ENCODE measurements around the gene CROCC2. TPM values are rescaled to one million over a fixed set of nuclear protein-coding genes. Genes with fewer than 3 reads are reported as not detected.
A peak's percentile ranks its signal among the peaks of the same experiment; 100 is the strongest.

Gene CROCC2
- total and polyA plus RNA-seq, 7 donors, result under 0.01 to 0.09 TPM; not detected in 5

GRCh38 chr2:240918258-240919091 lies 12.3 kb downstream of the CROCC2 start:
- Histone ChIP-seq H3K27me3 (peaks cover 8 to 33% (median 24%) of the 10 kb centered on the region in 3 donors), H3K27ac (no peak overlapping the region), H3K36me3 (no peaks in the 10 kb centered on the region), H3K4me3 (no peak overlapping the region), H3K9me3 (no peaks in the 10 kb centered on the region), H3K4me1 (peaks cover 0 to 25% (median 14%) of the 10 kb centered on the region in 4 donors)
- intact Hi-C loops (cut with DNase I), result no loop called here
- WGBS, 2 donors, result 76 to 88% methylated on average over 36 of the region's 36 CpGs
- DNase-seq, result peak; percentile 51
- TF ChIP-seq POLR2A (IDR thresholded peaks at IDR 0.05), result no peak
- no peak for TF ChIP-seq EP300 (IDR thresholded peaks at IDR 0.05)
- TF ChIP-seq, protein P1, sequence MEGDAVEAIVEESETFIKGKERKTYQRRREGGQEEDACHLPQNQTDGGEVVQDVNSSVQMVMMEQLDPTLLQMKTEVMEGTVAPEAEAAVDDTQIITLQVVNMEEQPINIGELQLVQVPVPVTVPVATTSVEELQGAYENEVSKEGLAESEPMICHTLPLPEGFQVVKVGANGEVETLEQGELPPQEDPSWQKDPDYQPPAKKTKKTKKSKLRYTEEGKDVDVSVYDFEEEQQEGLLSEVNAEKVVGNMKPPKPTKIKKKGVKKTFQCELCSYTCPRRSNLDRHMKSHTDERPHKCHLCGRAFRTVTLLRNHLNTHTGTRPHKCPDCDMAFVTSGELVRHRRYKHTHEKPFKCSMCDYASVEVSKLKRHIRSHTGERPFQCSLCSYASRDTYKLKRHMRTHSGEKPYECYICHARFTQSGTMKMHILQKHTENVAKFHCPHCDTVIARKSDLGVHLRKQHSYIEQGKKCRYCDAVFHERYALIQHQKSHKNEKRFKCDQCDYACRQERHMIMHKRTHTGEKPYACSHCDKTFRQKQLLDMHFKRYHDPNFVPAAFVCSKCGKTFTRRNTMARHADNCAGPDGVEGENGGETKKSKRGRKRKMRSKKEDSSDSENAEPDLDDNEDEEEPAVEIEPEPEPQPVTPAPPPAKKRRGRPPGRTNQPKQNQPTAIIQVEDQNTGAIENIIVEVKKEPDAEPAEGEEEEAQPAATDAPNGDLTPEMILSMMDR (IDR thresholded peaks at IDR 0.05), result no peak
- no peak for TF ChIP-seq POLR2AphosphoS5 (IDR thresholded peaks at IDR 0.05)

DNA sequence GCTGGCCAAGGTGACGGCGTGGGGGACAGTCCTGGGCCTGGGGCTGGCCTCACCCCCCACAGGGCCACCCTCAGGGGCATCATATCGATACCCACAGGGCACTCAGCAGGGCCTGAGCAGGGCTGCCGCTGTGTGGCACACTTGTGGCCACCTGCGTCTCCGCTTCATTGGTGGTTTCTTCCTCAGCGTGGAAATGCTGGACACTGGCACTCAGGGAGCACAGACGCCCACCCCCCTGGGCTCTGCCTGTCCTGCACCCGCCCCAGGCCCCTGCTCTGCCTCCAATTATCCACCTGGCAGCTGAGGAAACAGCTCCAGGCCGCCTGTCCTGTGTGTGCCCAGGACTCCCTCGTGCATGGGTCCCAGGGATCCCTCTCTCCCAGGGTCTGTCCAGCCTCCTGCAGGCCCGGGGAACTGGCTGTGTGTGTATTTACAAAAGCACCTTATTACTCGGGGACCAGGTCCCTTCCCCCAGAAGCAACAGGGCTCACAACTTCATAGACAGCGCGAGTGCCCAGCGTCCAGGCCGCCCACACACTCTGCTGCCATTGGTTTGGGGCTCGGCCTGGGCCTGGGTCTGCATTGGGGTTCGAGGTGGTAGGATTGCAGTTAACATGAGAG lies 13.1 kb downstream of the CROCC2 start:
- Histone ChIP-seq H3K9me3 (no peaks in the 10 kb centered on the region), H3K27me3 (peaks cover 8 to 25% (median 18%) of the 10 kb centered on the region in 3 donors), H3K27ac (no peak overlapping the region), H3K36me3 (no peaks in the 10 kb centered on the region), H3K4me3 (no peak overlapping the region), H3K4me1 (peaks cover 0 to 19% (median 8%) of the 10 kb centered on the region in 4 donors)
- peak; percentile 45 for DNase-seq
- intact Hi-C loops (cut with DNase I), result no loop called here
- 84 to 87% methylated on average over 19 of the region's 19 CpGs for WGBS, 2 donors
- no peak for TF ChIP-seq POLR2A (IDR thresholded peaks at IDR 0.05)
- TF ChIP-seq, protein P1 (IDR thresholded peaks at IDR 0.05), result no peak
- TF ChIP-seq POLR2AphosphoS5 (IDR thresholded peaks at IDR 0.05), result no peak
- no peak for TF ChIP-seq EP300 (IDR thresholded peaks at IDR 0.05)

- peaks cover 0 to 11% (median 4%) of the 10 kb centered on the region in 4 donors for H3K4me1 ChIP-seq
- no peak for TF ChIP-seq POLR2A (IDR thresholded peaks at IDR 0.05)
- TF ChIP-seq EP300 (IDR thresholded peaks at IDR 0.05), result no peak
- TF ChIP-seq POLR2AphosphoS5 (IDR thresholded peaks at IDR 0.05), result no peak
- TF ChIP-seq, protein P1 (IDR thresholded peaks at IDR 0.05), result no peak
- no peaks in the 10 kb centered on the region for H3K9me3 ChIP-seq
- H3K27me3 ChIP-seq, result peaks cover 7 to 17% (median 10%) of the 10 kb centered on the region in 3 donors
- no peak overlapping the region for H3K4me3 ChIP-seq
- H3K36me3 ChIP-seq, result no peaks in the 10 kb centered on the region
- peak; percentile 50 for DNase-seq
- H3K27ac ChIP-seq, result no peak overlapping the region
- 88 to 91% methylated on average over 31 of the region's 31 CpGs for WGBS, 2 donors
- intact Hi-C loops (cut with DNase I), result no loop called here
Observed at GRCh38 chr2:240919786-240920782, 13.9 kb downstream of the CROCC2 start.

DNA sequence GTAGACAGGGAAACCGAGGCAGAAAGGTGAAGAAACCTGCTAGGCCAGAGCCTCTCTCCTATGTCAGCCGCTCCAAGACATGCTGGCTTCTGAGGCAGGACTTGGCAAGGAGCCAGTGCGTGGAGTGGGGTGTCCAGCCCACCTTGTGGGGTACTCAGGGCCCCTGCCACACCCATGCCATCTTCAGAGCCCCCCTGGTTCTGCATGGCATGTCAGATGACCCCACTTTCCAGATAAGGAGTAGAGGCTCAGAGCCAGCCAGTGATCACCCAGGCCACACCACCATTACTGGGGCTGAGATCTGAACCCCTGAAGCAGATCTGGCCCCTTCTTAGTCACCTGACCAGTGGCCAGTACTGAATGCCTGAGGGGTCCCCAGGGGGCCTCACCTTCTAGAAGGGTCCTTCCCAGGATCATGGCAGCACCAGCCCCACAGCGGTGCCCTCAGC lies 14.7 kb downstream of the CROCC2 start:
- Histone ChIP-seq H3K27me3 (peaks cover 0 to 9% (median 3%) of the 10 kb centered on the region in 3 donors), H3K4me3 (no peak overlapping the region), H3K9me3 (no peaks in the 10 kb centered on the region), H3K36me3 (no peaks in the 10 kb centered on the region), H3K27ac (no peak overlapping the region), H3K4me1 (peaks cover 0 to 7% (median 4%) of the 10 kb centered on the region in 4 donors)
- DNase-seq, result peak; percentile 68
- 71 to 86% methylated on average over 4 of the region's 4 CpGs for whole genome bisulfite sequencing, 2 donors
- intact Hi-C loops (cut with DNase I), result no loop called here
- TF ChIP-seq POLR2AphosphoS5 (IDR thresholded peaks at IDR 0.05), result no peak
- TF ChIP-seq EP300 (IDR thresholded peaks at IDR 0.05), result no peak
- no peak for TF ChIP-seq POLR2A (IDR thresholded peaks at IDR 0.05)
- TF ChIP-seq, protein P1 (IDR thresholded peaks at IDR 0.05), result no peak

All from sigmoid colon (tissue), 7 donors.